ENCODE measurements around the gene VIM.
"Not testable (repeated sequence)": the region's sequence is repeated elsewhere in the genome, so short reads cannot be mapped to it uniquely, and the experiment has no call there.

Gene VIM

DNA sequence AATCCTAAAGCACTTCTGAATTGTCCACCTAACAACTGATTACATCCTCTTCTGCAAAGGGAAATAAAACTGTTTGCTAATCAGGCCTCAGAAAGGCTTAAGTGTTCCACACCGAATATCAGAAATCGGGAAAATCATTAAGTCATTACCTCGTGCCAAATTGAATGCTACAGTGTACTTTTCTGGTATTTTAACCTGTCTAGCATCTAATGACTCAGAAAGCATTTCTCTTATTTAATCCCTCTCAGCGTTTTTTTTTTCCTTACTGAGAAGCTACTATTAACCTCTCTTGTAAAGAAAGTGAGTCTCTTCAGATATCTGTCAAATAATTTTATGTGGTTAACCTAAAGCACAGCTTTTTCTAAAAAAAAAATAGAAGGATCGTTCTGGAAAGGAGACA is 28.6 kb downstream of the VIM start:
- no peak for DNase-seq (ENCODE audit: low read depth in 2 of 2)

- peak; percentile 16 to 26 for DNase-seq (ENCODE audit: low read depth in 2 of 2)
Observed at GRCh38 chr10:17257466-17258321, 29.7 kb downstream of the VIM start.

DNA sequence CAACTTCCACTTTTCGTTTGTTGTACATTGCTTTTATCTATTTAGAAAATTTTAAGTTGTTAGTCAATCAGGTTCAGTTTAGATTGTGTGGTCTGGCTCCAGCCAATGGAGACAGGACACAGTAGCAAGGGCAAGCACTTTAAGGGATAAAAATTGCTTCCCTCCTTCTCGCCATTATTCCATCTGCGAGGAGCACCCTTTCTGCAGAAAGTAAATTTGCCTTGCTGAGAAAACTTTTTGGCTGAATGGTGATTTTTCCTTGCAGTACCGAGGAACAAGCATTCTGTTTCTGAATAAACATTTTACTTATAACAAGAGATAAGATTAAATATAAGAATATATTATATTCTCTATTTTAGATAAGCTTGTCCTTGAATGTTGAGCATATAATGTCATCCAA is 34.5 kb downstream of the VIM start:
- DNase-seq (ENCODE audit: low read depth in 2 of 2): no peak

DNA sequence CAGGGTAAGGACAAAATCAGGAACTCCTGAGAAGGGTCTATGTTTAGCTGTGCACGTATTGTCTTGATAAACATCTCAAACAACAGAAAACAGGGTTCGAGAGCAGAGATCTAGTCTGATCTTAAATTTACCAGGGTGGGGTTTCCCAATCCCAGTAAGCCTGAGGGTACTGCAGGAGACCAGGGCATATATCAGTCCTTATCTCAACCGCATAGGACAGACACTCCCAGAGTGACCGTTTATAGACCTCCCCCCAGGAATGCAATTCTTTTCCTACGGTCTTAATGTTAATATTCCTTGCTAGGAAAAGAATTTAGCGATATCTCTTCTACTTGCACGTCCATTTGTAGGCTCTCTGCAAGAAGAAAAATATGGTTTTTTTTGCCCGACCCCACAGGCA is 35.5 kb downstream of the VIM start:
- DNase-seq (ENCODE audit: low read depth in 2 of 2): no peak

DNA sequence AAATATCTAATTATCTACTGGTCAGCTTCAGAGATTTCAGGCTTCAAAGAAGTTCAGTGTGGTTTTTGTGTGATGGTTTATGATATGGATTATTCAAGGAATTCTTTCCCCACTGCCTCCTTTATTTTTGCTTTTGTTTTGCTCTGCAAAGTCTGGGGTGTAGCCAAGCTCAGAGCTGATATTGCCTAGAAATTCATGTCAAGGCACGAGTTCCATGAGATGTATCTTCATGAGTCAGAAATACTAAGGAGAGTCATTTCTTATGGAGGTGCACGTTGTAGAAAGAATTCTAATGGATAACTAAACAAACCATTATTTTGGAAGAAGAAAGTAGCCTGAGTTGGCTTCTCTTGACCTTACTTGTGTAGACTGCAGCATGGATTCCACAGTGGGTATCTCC is 37.4 kb downstream of the VIM start:
- no peak for DNase-seq (ENCODE audit: low read depth in 2 of 2)

DNA sequence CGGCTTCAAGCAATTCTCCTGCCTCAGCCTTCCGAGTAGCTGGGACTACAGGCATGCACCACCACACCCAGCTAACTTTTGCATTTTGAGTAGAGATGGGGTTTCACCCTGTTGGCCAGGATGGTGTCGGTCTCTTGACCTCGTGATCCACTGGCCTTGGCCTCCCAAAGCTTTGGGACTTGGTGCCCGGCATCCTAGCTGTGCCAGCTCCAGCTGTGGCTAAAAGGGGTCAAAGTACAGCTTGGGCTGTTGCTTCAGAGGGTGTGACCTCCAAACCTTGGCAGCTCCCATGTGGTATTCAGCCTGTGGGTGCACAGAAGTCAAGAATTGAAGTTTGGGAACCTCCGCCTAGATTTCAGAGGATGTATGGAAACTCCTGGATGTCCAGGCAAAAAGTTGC is 38.5 kb downstream of the VIM start:
- DNase-seq (ENCODE audit: low read depth in 2 of 2): not testable (repeated sequence)

DNA sequence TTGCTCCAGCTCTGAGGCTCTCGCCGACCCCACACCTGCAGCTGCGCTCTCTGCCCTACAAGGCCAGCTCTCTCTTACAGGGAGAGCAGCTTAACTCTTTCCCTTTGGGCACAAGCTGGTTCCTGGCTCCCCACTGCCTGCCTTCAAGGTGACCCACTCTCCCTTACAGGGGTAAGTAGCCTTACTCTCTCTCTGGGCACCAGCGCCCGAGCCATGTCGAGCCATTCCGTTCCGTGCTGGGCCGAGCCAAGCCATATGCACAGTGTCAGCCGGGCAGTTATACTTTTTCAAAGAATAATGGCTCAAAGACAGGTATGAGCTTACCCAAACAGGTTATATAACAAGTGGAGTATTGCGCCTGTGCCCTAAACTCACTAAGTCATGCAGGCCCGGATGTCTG is 44.6 kb downstream of the VIM start:
- DNase-seq (ENCODE audit: low read depth in 2 of 2): no peak

GRCh38 chr10:17273403-17273802 is 45.4 kb downstream of the VIM start:
- DNase-seq (ENCODE audit: low read depth in 2 of 2): no peak

DNA sequence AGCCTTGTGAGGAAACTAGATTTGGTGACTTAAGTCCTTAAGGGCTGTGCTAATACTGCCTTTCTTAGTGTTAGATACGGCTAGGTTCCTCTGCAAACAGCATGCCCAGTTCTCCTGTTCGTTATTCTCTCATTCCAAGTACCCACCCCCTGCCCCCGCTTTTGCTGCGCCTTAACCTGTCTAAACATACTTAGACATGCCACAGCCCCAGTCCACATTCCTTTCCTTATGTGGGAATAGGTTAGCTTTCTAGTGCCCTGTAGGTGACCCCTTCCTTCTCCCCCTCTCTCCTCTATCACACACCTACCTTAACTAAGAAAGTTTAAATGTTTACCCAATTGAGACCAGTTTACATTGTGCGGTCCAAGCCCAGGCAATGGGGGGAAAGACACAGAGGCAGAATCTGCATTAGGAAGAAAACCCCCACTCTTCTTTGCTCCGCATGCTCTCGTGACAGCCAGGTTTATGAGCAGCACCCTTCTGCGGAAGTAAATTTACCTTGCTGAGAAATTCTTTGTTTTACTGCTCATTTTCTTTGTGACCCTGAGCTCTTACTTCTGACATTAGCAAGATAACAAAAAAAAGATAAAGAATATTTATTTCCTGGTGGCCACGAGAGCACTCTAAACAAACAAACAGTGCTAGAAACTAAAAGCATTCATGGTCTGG is 48.8 kb downstream of the VIM start:
- no peak for DNase-seq (ENCODE audit: low read depth in 2 of 2)

- DNase-seq (ENCODE audit: low read depth in 2 of 2): no peak
Observed at GRCh38 chr10:17278607-17279240, 50.7 kb downstream of the VIM start.

DNA sequence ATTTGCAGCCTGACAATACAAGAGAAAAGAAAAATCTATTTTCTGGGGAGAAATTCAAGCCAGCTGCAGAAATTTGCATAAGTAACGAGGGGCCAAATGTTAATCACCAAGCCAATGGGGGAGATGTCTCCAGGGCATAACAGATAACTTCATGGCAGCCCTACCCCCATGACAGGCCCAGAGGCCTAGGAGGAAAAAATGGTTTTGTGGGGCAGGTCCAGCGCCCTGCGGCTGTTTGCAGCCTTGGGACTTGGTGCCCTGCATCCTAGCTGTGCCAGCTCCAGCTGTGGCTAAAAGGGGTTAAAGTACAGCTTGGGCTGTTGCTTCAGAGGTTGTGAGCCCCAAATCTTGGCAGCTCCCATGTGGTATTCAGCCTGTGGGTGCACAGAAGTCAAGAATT is 54.3 kb downstream of the VIM start:
- DNase-seq (ENCODE audit: low read depth in 2 of 2): no peak

GRCh38 chr10:17286562-17287550 is 58.8 kb downstream of the VIM start:
- no peak for DNase-seq (ENCODE audit: low read depth in 2 of 2)

Measured in stimulated activated CD4-positive, alpha-beta T cell treated with anti-CD3 and anti-CD28 coated beads, Interleukin-4, amount 100 ng/mL, for 48 hours (primary cell).